ENCODE data around the gene TRPM8.

The TRPM8 gene

DNA sequence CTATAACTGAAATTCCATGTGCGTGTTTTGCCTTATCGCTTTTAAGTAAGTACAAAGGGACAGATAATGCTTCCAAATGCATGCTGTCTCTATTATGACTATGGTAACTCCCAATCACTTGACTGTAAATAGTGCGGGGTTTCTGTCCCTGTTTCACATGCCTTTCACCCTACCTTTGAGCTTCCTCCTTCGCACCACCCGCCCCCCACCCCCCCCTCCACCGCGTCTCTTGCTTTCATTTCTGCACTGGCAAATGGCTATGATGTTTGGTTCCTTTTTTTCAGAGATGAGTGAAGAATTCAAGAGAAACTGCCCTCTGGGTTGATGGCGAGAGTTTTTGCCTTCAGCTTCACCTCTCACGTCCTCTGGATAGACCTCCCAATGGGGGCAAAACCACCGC is 108.3 kb downstream of the TRPM8 start:
- Histone ChIP-seq H3K4me2 (ENCODE audit: insufficient read depth, low read length) (no peak overlapping the region), H4K20me1 (ENCODE audit: insufficient read depth, low read length) (no peaks in the 10 kb centered on the region), H3K9ac (ENCODE audit: low read depth, low read length) (no peak overlapping the region), H3K36me3 (ENCODE audit: insufficient read depth, low read length) (no peaks in the 10 kb centered on the region), H3K9me3 (ENCODE audit: insufficient read depth, low read length, severe bottlenecking) (peaks cover 2% of the 10 kb centered on the region), H3K79me2 (ENCODE audit: insufficient read depth, low read length) (no peaks in the 10 kb centered on the region), H3K4me1 (ENCODE audit: insufficient read depth, low read length) (0 out of 2 replicates have a peak, but pooled peaks cover 6% of the 10 kb centered on the region), H3K27me3 (ENCODE audit: insufficient read depth, low read length, poor library complexity) (peaks cover 7% of the 10 kb centered on the region), H2AFZ (ENCODE audit: low read depth, low read length) (no peak overlapping the region), H3K27ac (ENCODE audit: low read length) (no peak overlapping the region), H3K4me3 (ENCODE audit: low read depth in 1 of 2, low read length in 2 of 2) (no peak overlapping the region)
- DNase-seq: no peak
- ATAC-seq (ENCODE audit: insufficient read depth, low read depth): peak; percentile 49; the same call in 1 of the 3 replicates
- TF ChIP-seq, protein P1, sequence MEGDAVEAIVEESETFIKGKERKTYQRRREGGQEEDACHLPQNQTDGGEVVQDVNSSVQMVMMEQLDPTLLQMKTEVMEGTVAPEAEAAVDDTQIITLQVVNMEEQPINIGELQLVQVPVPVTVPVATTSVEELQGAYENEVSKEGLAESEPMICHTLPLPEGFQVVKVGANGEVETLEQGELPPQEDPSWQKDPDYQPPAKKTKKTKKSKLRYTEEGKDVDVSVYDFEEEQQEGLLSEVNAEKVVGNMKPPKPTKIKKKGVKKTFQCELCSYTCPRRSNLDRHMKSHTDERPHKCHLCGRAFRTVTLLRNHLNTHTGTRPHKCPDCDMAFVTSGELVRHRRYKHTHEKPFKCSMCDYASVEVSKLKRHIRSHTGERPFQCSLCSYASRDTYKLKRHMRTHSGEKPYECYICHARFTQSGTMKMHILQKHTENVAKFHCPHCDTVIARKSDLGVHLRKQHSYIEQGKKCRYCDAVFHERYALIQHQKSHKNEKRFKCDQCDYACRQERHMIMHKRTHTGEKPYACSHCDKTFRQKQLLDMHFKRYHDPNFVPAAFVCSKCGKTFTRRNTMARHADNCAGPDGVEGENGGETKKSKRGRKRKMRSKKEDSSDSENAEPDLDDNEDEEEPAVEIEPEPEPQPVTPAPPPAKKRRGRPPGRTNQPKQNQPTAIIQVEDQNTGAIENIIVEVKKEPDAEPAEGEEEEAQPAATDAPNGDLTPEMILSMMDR (IDR thresholded peaks at IDR 0.05; ENCODE audit: borderline replicate concordance, extremely low read depth, low read length, poor library complexity, severe bottlenecking): no peak
- no peak for TF ChIP-seq EZH2 (IDR thresholded peaks at IDR 0.05; ENCODE audit: borderline replicate concordance, low read depth, low read length, severe bottlenecking)

DNA sequence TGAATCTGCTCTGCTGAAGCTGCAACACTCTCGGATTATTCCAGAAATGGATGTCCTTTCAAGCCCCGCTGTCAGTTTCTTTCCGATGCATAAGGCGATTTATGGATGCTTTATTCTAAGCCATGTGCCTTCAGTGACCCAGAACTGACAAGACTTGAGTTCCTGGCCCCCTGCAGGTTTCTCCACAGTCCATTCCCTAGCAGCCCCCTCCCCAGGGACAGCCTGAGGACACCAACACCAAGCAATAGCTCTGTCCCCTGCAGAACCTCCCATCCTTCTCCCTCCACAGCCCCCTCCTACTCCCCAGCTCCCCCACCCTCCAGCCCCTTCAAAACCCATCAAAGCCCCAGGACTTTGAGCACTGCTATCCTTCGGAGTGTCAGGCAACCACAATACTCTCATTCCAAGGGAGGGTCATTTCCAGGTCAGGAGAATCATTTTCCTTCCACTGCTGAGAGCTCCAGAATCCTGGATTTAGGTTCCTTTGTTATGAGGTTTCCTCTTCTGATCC is 108.8 kb downstream of the TRPM8 start:
- Histone ChIP-seq H3K9me3 (ENCODE audit: insufficient read depth, low read length, severe bottlenecking) (peaks cover 2% of the 10 kb centered on the region), H3K4me1 (ENCODE audit: insufficient read depth, low read length) (0 out of 2 replicates have a peak, but pooled peaks cover 6% of the 10 kb centered on the region), H3K27ac (ENCODE audit: low read length) (no peak overlapping the region), H2AFZ (ENCODE audit: low read depth, low read length) (no peak overlapping the region), H3K4me2 (ENCODE audit: insufficient read depth, low read length) (no peak overlapping the region), H3K36me3 (ENCODE audit: insufficient read depth, low read length) (no peaks in the 10 kb centered on the region), H3K9ac (ENCODE audit: low read depth, low read length) (no peak overlapping the region), H4K20me1 (ENCODE audit: insufficient read depth, low read length) (no peaks in the 10 kb centered on the region), H3K4me3 (ENCODE audit: low read depth in 1 of 2, low read length in 2 of 2) (no peak overlapping the region), H3K79me2 (ENCODE audit: insufficient read depth, low read length) (no peaks in the 10 kb centered on the region), H3K27me3 (ENCODE audit: insufficient read depth, low read length, poor library complexity) (peaks cover 7% of the 10 kb centered on the region)
- no peak for ATAC-seq (ENCODE audit: insufficient read depth, low read depth)
- DNase-seq: no peak
- TF ChIP-seq EZH2 (IDR thresholded peaks at IDR 0.05; ENCODE audit: borderline replicate concordance, low read depth, low read length, severe bottlenecking): no peak
- TF ChIP-seq, protein P1 (IDR thresholded peaks at IDR 0.05; ENCODE audit: borderline replicate concordance, extremely low read depth, low read length, poor library complexity, severe bottlenecking): no peak

DNA sequence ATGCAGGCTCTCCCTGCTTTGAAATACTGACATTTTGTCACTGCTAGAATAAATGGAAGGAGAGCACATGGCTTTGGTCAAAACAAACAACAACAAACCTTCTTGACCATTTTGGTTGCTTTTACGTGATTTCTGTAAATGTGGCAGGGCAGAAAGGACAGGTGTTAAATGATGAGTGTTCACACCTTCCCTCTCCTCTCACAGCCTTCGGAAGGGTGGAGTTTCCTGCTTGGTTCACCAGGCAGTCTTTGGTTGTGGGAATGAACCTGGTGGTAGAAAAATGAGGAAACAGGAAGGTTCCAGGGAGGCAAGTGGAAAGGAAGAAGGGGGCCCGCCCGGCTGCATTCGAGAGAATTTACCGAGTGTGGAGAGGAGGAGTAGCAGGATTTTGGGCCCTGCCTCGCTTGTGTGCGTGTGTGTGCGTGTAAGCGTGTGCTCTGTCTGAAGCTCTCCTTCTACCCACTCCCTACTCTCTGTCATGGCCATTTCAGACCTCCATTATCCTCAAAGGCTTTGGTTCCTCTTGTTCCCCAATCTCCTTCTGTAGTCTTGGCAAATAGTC is 109.6 kb downstream of the TRPM8 start:
- TF ChIP-seq EZH2 (IDR thresholded peaks at IDR 0.05; ENCODE audit: borderline replicate concordance, low read depth, low read length, severe bottlenecking): no peak

DNA sequence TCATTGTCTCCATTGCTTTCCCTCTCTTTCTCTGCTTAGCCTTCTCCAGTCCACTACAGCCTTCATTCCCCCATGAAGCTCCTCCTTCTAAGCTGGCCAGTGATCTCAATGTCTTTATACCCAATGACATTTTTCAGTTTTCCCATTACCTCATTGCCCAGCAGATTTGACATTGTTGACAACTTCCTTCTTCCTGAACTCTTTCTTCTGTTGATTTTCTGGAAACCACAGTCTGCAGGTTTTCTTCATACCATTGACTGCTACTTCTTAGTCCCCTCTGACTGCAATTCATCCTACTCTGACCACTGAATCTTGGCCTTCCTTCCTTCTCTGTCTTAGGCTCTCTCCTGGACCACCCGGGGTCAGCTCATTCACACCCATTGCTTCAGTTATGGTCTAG is 110.5 kb downstream of the TRPM8 start:
- Histone ChIP-seq H3K9me3 (ENCODE audit: insufficient read depth, low read length, severe bottlenecking) (peaks cover 2% of the 10 kb centered on the region), H3K4me2 (ENCODE audit: insufficient read depth, low read length) (no peak overlapping the region), H4K20me1 (ENCODE audit: insufficient read depth, low read length) (no peaks in the 10 kb centered on the region), H3K79me2 (ENCODE audit: insufficient read depth, low read length) (no peaks in the 10 kb centered on the region), H2AFZ (ENCODE audit: low read depth, low read length) (no peak overlapping the region), H3K4me3 (ENCODE audit: low read depth in 1 of 2, low read length in 2 of 2) (no peak overlapping the region), H3K27ac (ENCODE audit: low read length) (no peak overlapping the region), H3K36me3 (ENCODE audit: insufficient read depth, low read length) (no peaks in the 10 kb centered on the region), H3K9ac (ENCODE audit: low read depth, low read length) (no peak overlapping the region), H3K27me3 (ENCODE audit: insufficient read depth, low read length, poor library complexity) (peaks cover 7% of the 10 kb centered on the region), H3K4me1 (ENCODE audit: insufficient read depth, low read length) (0 out of 2 replicates have a peak, but pooled peaks cover 6% of the 10 kb centered on the region)
- ATAC-seq (ENCODE audit: insufficient read depth, low read depth) (no peak), DNase-seq (no peak)
- TF ChIP-seq, protein P1 (IDR thresholded peaks at IDR 0.05; ENCODE audit: borderline replicate concordance, extremely low read depth, low read length, poor library complexity, severe bottlenecking): no peak
- TF ChIP-seq EZH2 (IDR thresholded peaks at IDR 0.05; ENCODE audit: borderline replicate concordance, low read depth, low read length, severe bottlenecking): no peak

More for the DNA sequence above, 109.6 kb downstream of the TRPM8 start:
- DNase-seq (no peak), ATAC-seq (ENCODE audit: insufficient read depth, low read depth) (no peak)
- Histone ChIP-seq H3K4me3 (ENCODE audit: low read depth in 1 of 2, low read length in 2 of 2) (no peak overlapping the region), H3K36me3 (ENCODE audit: insufficient read depth, low read length) (no peaks in the 10 kb centered on the region), H3K27ac (ENCODE audit: low read length) (no peak overlapping the region), H3K27me3 (ENCODE audit: insufficient read depth, low read length, poor library complexity) (peaks cover 7% of the 10 kb centered on the region), H3K9me3 (ENCODE audit: insufficient read depth, low read length, severe bottlenecking) (peaks cover 2% of the 10 kb centered on the region), H2AFZ (ENCODE audit: low read depth, low read length) (no peak overlapping the region), H3K79me2 (ENCODE audit: insufficient read depth, low read length) (no peaks in the 10 kb centered on the region), H3K4me1 (ENCODE audit: insufficient read depth, low read length) (0 out of 2 replicates have a peak, but pooled peaks cover 6% of the 10 kb centered on the region), H3K4me2 (ENCODE audit: insufficient read depth, low read length) (no peak overlapping the region), H4K20me1 (ENCODE audit: insufficient read depth, low read length) (no peaks in the 10 kb centered on the region), H3K9ac (ENCODE audit: low read depth, low read length) (no peak overlapping the region)

Data from DND-41 (cell line).